GM21367 (cell line): ENCODE results near the gene AGPAT2.

Experiments used
- ATAC-seq: cut with Tn5 transposase; IDR thresholded peaks from one replicate; pipeline ENCODE4 v1.9.1; 2021; ENCODE audit not compliant: unreplicated experiment

AGPAT2 gene

DNA sequence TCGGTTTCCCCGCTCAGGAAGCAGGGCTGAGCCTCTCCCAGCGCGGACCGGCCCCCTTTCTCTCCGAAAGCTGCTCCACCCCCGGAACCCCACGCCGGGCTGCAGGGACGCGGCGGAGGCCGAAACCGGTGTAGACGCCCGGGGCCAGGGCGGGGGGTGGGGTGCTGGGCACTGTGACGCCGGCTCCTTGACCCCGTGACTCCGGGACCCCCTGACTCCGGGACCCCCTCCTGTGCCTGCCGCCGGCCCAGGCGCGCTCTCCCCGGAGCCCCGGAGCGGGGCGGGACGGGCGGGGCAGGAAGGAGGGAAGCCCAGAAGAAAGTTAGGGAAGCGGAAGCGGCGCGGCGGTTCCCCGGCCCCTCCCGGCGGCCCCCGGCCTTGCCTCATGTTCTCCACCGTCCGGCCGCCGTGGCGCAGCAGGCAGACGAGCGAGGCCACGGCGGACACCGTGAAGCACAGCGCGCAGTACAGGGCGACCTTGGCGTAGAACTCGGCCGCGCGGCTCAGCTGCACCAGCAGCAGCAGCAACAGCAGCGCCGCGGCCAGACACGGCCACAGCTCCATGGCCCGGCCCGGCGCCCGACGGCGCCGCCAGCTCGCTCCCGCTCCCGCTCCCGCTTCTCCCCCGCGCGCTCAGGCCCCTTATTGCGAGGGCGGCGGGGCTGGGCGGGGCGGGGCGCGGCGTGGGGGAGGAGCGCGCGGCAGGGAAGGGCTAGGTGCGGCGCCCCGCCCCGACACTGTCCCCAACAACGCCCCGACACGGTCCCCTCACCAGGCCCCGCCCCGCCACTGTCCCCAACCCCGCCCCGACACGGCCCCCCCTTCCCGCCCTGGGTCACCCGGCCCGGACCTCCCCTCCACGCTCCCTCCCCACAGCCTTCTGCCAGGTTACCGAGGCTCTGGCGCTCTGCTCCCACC, at the start of gene AGPAT2:
Gene AGPAT2 (minus strand): TSS at position 664 of the 918 bp plus-strand sequence. CDS start 100 bp downstream, at position 564.
- ATAC-seq, result no peak

GRCh38 chr9:136735812-136736480, 48.7 kb upstream of the AGPAT2 start:
- ATAC-seq, result no peak

DNA sequence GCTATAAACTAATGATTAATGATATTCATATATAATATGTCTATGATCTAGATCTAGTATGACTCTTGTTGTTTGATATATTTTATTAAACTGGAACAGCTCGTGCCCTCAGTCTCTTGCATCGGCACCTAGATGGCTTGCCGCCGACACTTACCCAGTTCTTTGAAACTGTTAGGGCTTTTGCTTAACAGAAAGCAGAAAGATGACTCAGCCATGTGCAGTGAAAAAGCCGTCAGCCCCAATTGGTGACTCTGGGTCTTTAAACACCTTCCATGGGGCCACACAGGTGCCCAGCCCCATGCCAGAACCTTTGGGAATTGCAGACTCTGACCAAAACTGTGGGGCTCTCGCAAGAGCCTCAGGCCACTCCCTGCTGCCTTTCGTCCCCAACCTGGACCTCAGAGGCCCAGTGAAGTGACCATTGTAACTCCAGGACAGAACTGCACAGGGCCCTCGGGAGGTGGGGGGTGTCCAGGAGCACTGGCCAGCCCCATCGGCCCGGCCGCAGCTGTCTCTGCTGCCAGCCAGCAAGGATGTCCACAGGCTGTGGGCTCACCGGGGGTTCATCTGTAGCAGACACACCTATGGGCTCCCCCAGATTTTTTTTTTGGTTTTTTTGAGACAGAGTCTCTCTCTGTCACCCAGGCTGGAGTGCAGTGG, 47.7 kb upstream of the AGPAT2 start:
- no peak for ATAC-seq

GRCh38 chr9:136733611-136734010, 46.4 kb upstream of the AGPAT2 start:
- no peak for ATAC-seq

GRCh38 chr9:136732444-136733178, 45.4 kb upstream of the AGPAT2 start:
- ATAC-seq, result no peak

GRCh38 chr9:136729926-136730325, 42.7 kb upstream of the AGPAT2 start:
- no peak for ATAC-seq

DNA sequence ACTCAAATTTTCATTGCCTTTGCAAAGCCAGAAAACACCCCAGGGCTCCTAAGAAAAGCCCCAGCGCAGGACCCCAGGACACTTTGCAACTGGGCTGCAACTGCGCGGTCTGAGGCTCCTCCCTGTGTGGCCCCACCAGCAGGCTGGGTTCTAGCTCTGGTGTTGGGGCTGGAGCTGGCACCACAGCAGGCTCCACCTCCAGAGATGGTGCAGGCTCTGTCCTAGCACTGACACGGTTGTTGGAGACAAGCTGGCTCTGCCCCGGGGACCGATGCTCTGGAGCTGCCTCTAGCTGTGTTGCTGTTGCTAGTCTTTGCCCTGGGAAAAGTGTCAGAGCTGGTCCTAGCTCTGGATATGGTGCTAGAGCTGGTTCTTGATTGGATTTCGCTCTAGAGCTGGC, 41.9 kb upstream of the AGPAT2 start:
- no peak for ATAC-seq

- ATAC-seq, result peak; percentile 8
Measured at GRCh38 chr9:136728548-136729123, 41.4 kb upstream of the AGPAT2 start.

- peak; percentile 46 for ATAC-seq
Measured at GRCh38 chr9:136728080-136728547, 40.9 kb upstream of the AGPAT2 start.

DNA sequence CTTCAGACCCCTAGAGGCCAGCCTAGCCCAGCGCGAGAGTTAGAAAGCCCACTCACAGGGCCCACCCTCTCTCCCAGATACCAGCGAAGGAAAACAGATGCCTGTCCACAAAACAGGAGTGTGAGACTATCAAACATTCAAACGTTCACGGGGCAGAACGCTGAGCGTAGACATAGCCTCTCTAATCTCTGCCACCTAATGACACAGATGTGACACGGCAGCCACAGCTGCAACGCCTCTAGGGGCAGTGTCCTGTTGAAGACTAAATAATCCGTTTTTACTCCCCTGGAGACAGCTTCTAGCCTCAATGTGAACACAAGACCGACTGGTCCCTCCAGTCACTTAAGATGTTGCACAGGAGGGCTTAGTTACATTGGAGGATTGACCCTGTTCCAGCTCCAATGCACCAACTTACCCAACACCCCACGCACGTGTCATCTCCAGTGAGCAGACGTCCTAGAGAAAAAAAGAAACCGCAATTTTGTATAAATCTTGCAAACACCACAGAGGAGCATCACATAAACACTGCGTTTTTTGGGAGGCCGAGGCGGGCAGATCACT, 39.5 kb upstream of the AGPAT2 start:
- ATAC-seq, result no peak

DNA sequence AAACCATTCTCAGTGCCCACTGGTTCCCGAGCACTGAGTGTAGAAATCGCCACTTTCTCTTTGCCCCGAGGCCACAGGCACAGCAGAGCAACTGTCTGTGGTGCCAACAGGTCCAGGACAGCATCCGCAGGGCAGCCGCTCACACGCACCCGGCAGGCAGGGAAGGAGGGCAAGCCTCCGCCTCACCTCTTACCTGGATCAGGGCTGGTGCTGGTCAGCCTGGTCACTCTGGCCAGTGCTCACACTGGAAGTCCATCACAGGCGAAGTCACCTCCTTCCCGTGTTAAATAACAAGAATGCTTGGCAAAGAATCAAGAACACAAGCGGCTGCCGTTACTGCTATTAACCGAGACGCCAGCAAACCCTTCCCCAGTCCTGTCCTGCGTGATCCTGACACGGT, 38.9 kb upstream of the AGPAT2 start:
- no peak for ATAC-seq

DNA sequence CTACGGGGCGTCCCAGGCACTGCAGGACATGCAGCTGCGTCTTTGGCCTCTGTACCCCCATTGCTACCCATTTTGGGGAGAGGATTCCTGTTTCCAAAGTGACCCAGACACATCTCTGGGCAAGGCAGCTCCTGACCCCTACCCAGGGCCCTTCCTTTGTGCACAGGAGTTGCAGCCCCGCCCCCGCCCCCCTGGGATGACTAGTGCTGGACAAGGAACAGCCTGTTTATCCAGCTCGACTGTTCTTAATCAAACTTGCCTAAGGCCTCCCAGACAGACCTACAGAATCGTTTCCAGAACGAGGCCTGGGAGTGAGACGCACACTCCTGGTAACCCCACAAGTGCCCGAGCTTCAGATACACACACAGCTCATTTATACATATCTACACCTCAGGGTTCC, 38.4 kb upstream of the AGPAT2 start:
- no peak for ATAC-seq

- no peak for ATAC-seq
Measured at GRCh38 chr9:136724772-136725171, 37.5 kb upstream of the AGPAT2 start.

- no peak for ATAC-seq
Measured at GRCh38 chr9:136723989-136724388, 36.7 kb upstream of the AGPAT2 start.

- ATAC-seq, result no peak
Measured at GRCh38 chr9:136723362-136723976, 36.2 kb upstream of the AGPAT2 start.

DNA sequence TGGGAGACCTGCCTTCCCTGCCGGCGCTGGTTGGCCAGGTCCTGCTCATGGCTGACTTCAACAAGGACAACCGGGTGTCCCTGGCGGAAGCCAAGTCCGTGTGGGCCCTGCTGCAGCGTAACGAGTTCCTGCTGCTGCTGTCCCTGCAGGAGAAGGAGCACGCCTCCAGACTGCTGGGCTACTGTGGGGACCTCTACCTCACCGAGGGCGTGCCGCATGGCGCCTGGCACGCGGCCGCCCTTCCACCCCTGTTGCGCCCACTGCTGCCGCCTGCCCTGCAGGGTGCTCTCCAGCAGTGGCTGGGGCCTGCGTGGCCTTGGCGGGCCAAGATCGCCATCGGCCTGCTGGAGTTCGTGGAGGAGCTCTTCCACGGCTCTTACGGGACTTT, 35.7 kb upstream of the AGPAT2 start:
- no peak for ATAC-seq

DNA sequence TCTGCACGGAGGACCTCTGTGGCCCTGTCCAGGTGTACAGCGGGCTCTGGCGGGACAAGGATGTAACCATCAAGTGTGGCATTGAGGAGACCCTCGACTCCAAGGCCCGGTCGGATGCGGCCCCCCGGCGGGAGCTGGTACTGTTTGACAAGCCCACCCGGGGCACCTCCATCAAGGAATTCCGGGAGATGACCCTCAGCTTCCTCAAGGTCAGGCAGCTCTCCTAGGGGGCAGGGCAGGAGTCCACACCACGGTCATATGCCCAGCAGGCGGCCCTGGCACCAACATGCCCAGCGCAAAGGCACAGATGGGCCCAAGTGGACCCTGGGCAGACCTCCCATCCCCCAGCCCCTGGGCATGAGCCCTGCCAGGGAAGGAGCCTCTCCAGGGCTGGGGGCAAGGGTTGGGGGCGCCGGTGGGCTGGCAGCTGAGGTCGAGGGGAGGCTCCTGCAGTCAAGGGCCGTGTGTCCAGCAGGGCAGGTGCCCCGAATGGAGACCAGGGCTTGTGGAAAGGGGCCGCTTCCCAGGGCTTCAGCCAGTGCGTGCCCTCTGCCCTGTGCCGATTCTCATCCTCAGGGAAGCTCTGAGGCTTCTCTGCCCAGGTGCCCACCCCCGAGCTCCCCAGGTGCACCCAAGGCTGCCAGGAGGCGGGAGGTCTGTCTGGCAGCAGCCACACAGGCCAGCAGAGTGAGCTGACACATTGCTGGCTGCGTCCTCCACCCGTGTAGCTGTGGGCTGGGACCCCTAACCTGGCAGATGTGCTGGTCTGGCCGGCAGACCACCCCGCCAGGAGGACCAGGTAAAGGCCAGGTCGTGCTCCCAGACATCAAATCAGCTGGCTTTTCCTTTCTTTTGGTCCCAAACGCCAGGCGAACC, 35.1 kb upstream of the AGPAT2 start:
- ATAC-seq, result no peak

- no peak for ATAC-seq
Measured at GRCh38 chr9:136721339-136722092, 34.3 kb upstream of the AGPAT2 start.
